ENCODE measurements around the gene TRIM73. TPM values are rescaled to one million over a fixed set of nuclear protein-coding genes. Genes with fewer than 3 reads are reported as not detected.
A peak's percentile ranks its signal among the peaks of the same experiment; 100 is the strongest.
"Not testable (repeated sequence)": the region's sequence is repeated elsewhere in the genome, so short reads cannot be mapped to it uniquely, and the experiment has no call there.

The TRIM73 gene
- polyA plus RNA-seq, 3 donors = 0.51 to 0.89 TPM; not detected in 1

DNA sequence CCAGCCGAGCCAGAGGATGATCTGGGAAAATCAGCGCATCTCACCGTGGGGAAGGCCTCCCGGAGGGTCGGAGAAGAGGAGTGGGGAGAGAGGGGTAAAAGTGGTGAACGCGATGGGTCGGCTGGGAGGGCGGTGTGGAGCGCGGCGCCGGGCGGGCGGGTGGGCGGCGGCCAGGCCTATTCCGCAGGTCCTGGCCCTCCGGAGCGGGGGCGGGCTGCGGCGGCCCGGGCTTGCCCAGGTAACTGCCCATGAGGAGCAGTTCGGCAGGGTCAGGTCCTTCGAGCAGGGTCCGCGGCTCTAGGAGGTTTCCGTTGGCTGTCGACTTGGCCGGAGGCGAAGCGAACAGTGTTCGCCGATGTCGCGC is 46.7 kb downstream of the TRIM73 start:
- H3K9me3 Mint-ChIP-seq; H3K4me1 ChIP-seq (ENCODE audit: control insufficient read depth in 1 of 2, insufficient read depth in 2 of 2, low read length in 2 of 2); H3K27ac ChIP-seq (ENCODE audit: low read depth in 1 of 2, low read length in 2 of 2); H3K79me2 ChIP-seq (ENCODE audit: insufficient read depth, low read length); H3K27me3 Mint-ChIP-seq (ENCODE audit: low read depth in 3 of 3); H3K27me3 ChIP-seq (ENCODE audit: control insufficient read depth in 2 of 2, insufficient read depth in 2 of 2, low read length in 2 of 2); H3K9me3 ChIP-seq (replicated peaks in 1 of 2; ENCODE audit: control insufficient read depth in 1 of 2, insufficient read depth in 1 of 2, low read length in 2 of 2); intact Hi-C loops (cut with micrococcal nuclease); H3K4me1 Mint-ChIP-seq; H2AFZ ChIP-seq (ENCODE audit: insufficient read depth, low read depth, low read length, poor library complexity, severe bottlenecking); H3K4me2 ChIP-seq (replicated peaks; ENCODE audit: extremely low read depth, low read length, poor library complexity, severe bottlenecking); H4K20me1 ChIP-seq (ENCODE audit: insufficient read depth, low read length); DNase-seq: not testable (repeated sequence)
- Mint-ChIP-seq H3K4me3 (peak overlapping the region; percentile 89), H3K27ac (peak overlapping the region; percentile 78 to 94 (median 90)), H3K36me3 (peaks cover 32 to 43% of the 10 kb centered on the region in 2 donors)
- no CpG with 5 or more reads among the region's 37 CpGs for WGBS (ENCODE audit: insufficient coverage)
- Histone ChIP-seq H3K9ac (ENCODE audit: insufficient read depth, low read length, poor library complexity, severe bottlenecking) (peak overlapping the region; percentile 67), H3K4me3 (replicated peaks in 1 of 3; ENCODE audit: low read depth in 2 of 3, low read length in 3 of 3) (peak overlapping the region; percentile 9 to 72 (median 36)), H3K36me3 (replicated peaks in 1 of 2; ENCODE audit: control insufficient read depth in 1 of 2, insufficient read depth in 2 of 2, low read length in 2 of 2) (peaks cover 28 to 29% of the 10 kb centered on the region in 2 donors)

GRCh38 chr7:75442465-75443111 is 47.2 kb downstream of the TRIM73 start:
- Mint-ChIP-seq H3K36me3 (peaks cover 27 to 39% of the 10 kb centered on the region in 2 donors), H3K4me3 (peak overlapping the region; percentile 83 to 93), H3K27ac (peak overlapping the region; percentile 89 to 98 (median 97))
- Histone ChIP-seq H3K4me3 (replicated peaks in 1 of 3; ENCODE audit: low read depth in 2 of 3, low read length in 3 of 3) (peak overlapping the region; percentile 50 to 88 (median 72)), H3K9ac (ENCODE audit: insufficient read depth, low read length, poor library complexity, severe bottlenecking) (peak overlapping the region; percentile 67), H3K27ac (ENCODE audit: low read depth in 1 of 2, low read length in 2 of 2) (peak overlapping the region; percentile 63 to 81), H3K36me3 (replicated peaks in 1 of 2; ENCODE audit: control insufficient read depth in 1 of 2, insufficient read depth in 2 of 2, low read length in 2 of 2) (peaks cover 24% of the 10 kb centered on the region in 2 donors), H2AFZ (ENCODE audit: insufficient read depth, low read depth, low read length, poor library complexity, severe bottlenecking) (peak overlapping the region; percentile 67)
- peak in 1 of 3 donors; percentile 1 for DNase-seq
- 0% methylated on average over 14 of the region's 76 CpGs for WGBS (ENCODE audit: insufficient coverage)
- H4K20me1 ChIP-seq (ENCODE audit: insufficient read depth, low read length); H3K79me2 ChIP-seq (ENCODE audit: insufficient read depth, low read length); H3K4me1 Mint-ChIP-seq; H3K27me3 Mint-ChIP-seq (ENCODE audit: low read depth in 3 of 3); intact Hi-C loops (cut with micrococcal nuclease); H3K4me1 ChIP-seq (ENCODE audit: control insufficient read depth in 1 of 2, insufficient read depth in 2 of 2, low read length in 2 of 2); H3K9me3 ChIP-seq (replicated peaks in 1 of 2; ENCODE audit: control insufficient read depth in 1 of 2, insufficient read depth in 1 of 2, low read length in 2 of 2); H3K27me3 ChIP-seq (ENCODE audit: control insufficient read depth in 2 of 2, insufficient read depth in 2 of 2, low read length in 2 of 2); H3K9me3 Mint-ChIP-seq; H3K4me2 ChIP-seq (replicated peaks; ENCODE audit: extremely low read depth, low read length, poor library complexity, severe bottlenecking): not testable (repeated sequence)

- DNase-seq; H3K27ac Mint-ChIP-seq; H3K4me1 ChIP-seq (ENCODE audit: control insufficient read depth in 1 of 2, insufficient read depth in 2 of 2, low read length in 2 of 2); H3K4me3 Mint-ChIP-seq; H4K20me1 ChIP-seq (ENCODE audit: insufficient read depth, low read length); H3K27me3 Mint-ChIP-seq (ENCODE audit: low read depth in 3 of 3); H3K9me3 Mint-ChIP-seq; H3K4me3 ChIP-seq (replicated peaks in 1 of 3; ENCODE audit: low read depth in 2 of 3, low read length in 3 of 3); H3K9ac ChIP-seq (ENCODE audit: insufficient read depth, low read length, poor library complexity, severe bottlenecking); H3K4me2 ChIP-seq (replicated peaks; ENCODE audit: extremely low read depth, low read length, poor library complexity, severe bottlenecking); H3K9me3 ChIP-seq (replicated peaks in 1 of 2; ENCODE audit: control insufficient read depth in 1 of 2, insufficient read depth in 1 of 2, low read length in 2 of 2); H3K27me3 ChIP-seq (ENCODE audit: control insufficient read depth in 2 of 2, insufficient read depth in 2 of 2, low read length in 2 of 2); H3K36me3 ChIP-seq (replicated peaks in 1 of 2; ENCODE audit: control insufficient read depth in 1 of 2, insufficient read depth in 2 of 2, low read length in 2 of 2); H2AFZ ChIP-seq (ENCODE audit: insufficient read depth, low read depth, low read length, poor library complexity, severe bottlenecking); H3K79me2 ChIP-seq (ENCODE audit: insufficient read depth, low read length); H3K27ac ChIP-seq (ENCODE audit: low read depth in 1 of 2, low read length in 2 of 2); intact Hi-C loops (cut with micrococcal nuclease); H3K4me1 Mint-ChIP-seq: not testable (repeated sequence)
- peaks cover 10 to 20% of the 10 kb centered on the region in 2 donors for H3K36me3 Mint-ChIP-seq
- WGBS (ENCODE audit: insufficient coverage) = no CpG with 5 or more reads among the region's 5 CpGs
These were observed 54.5 kb downstream of the TRIM73 start for GRCh38 chr7:75449946-75450345.

Data from CD14-positive monocyte (primary cell).